ENCODE measurements around the gene FKBP5. TPM values are rescaled to one million over a fixed set of nuclear protein-coding genes. Genes with fewer than 3 reads are reported as not detected.
"Not testable (repeated sequence)": the region's sequence is repeated elsewhere in the genome, so short reads cannot be mapped to it uniquely, and the experiment has no call there.

The FKBP5 gene
- polyA plus RNA-seq, 4 donors, result 24.1 to 27.8 (median 25.8) TPM

GRCh38 chr6:35626401-35626800 lies 62.3 kb downstream of the FKBP5 start:
- DNase-seq (ENCODE audit: low read depth in 4 of 4, low spot score in 2 of 4), result no peak

GRCh38 chr6:35624341-35625070 lies 64.2 kb downstream of the FKBP5 start:
- DNase-seq (ENCODE audit: low read depth in 4 of 4, low spot score in 2 of 4), result no peak

- no peak for DNase-seq (ENCODE audit: low read depth in 4 of 4, low spot score in 2 of 4)
These were observed 66.4 kb downstream of the FKBP5 start for GRCh38 chr6:35622283-35622682.

- DNase-seq (ENCODE audit: low read depth in 4 of 4, low spot score in 2 of 4), result no peak
These were observed 68.0 kb downstream of the FKBP5 start for GRCh38 chr6:35620706-35621105.

GRCh38 chr6:35613762-35614161 lies 75.0 kb downstream of the FKBP5 start:
- DNase-seq (ENCODE audit: low read depth in 4 of 4, low spot score in 2 of 4), result no peak

- DNase-seq (ENCODE audit: low read depth in 4 of 4, low spot score in 2 of 4), result no peak
These were observed 77.5 kb downstream of the FKBP5 start for GRCh38 chr6:35611240-35611639.

- DNase-seq (ENCODE audit: low read depth in 4 of 4, low spot score in 2 of 4), result no peak
These were observed 77.9 kb downstream of the FKBP5 start for GRCh38 chr6:35610830-35611229.

GRCh38 chr6:35609588-35609987 lies 79.1 kb downstream of the FKBP5 start:
- DNase-seq (ENCODE audit: low read depth in 4 of 4, low spot score in 2 of 4), result no peak

- DNase-seq (ENCODE audit: low read depth in 4 of 4, low spot score in 2 of 4), result no peak
These were observed 81.0 kb downstream of the FKBP5 start for GRCh38 chr6:35607517-35608233.

- no peak for DNase-seq (ENCODE audit: low read depth in 4 of 4, low spot score in 2 of 4)
These were observed 83.1 kb downstream of the FKBP5 start for GRCh38 chr6:35605600-35605999.

- no peak for DNase-seq (ENCODE audit: low read depth in 4 of 4, low spot score in 2 of 4)
These were observed 85.2 kb downstream of the FKBP5 start for GRCh38 chr6:35603326-35604202.

GRCh38 chr6:35602133-35602946 lies 86.4 kb downstream of the FKBP5 start:
- DNase-seq (ENCODE audit: low read depth in 4 of 4, low spot score in 2 of 4), result no peak

GRCh38 chr6:35601331-35602132 lies 87.2 kb downstream of the FKBP5 start:
- DNase-seq (ENCODE audit: low read depth in 4 of 4, low spot score in 2 of 4), result no peak

- DNase-seq (ENCODE audit: low read depth in 4 of 4, low spot score in 2 of 4), result no peak
These were observed 88.0 kb downstream of the FKBP5 start for GRCh38 chr6:35600659-35601125.

GRCh38 chr6:35599761-35600658 lies 88.7 kb downstream of the FKBP5 start:
- DNase-seq (ENCODE audit: low read depth in 4 of 4, low spot score in 2 of 4), result no peak

GRCh38 chr6:35598621-35599020 lies 90.1 kb downstream of the FKBP5 start:
- DNase-seq (ENCODE audit: low read depth in 4 of 4, low spot score in 2 of 4), result not testable (repeated sequence)

GRCh38 chr6:35596448-35597442 lies 92.0 kb downstream of the FKBP5 start:
- peak in 2 of 4 donors; percentile 44 to 58 for DNase-seq (ENCODE audit: low read depth in 4 of 4, low spot score in 2 of 4)

All from left renal cortex interstitium (tissue), 4 donors.